Kidney epithelial cell (primary cell): Measurements from ENCODE around the gene CTXND1. TPM values are rescaled to one million over a fixed set of nuclear protein-coding genes. Genes with fewer than 3 reads are reported as not detected.

Source experiments
- DNase-seq: peaks from one replicate; pipeline ENCODE4 v3.0.0-alpha.2; 2010; ENCODE audit warnings: low read depth
- H3K27me3 ChIP-seq: 2 replicates; pipeline ENCODE4 v1.6.0; 2011; ENCODE audit warnings: low read length; ENCODE audit not compliant: control insufficient read depth, insufficient read depth
- H3K36me3 ChIP-seq: 2 replicates; pipeline ENCODE4 v1.5.1; 2011; ENCODE audit warnings: low read length; ENCODE audit not compliant: control insufficient read depth, insufficient read depth
- H3K4me3 ChIP-seq: 2 replicates; pipeline ENCODE4 v1.5.1; 2011; ENCODE audit warnings: low read depth, mild to moderate bottlenecking, control low read depth, low read length
- total RNA-seq: library from RNA; depleted of rRNA; stranded (reverse); fragments of >200 nt; gene quantifications from 2 replicates; pipeline ENCODE4 v1.2.3, GENCODE V29; 2015
- TF ChIP-seq, protein P1 (sequence below): IDR thresholded peaks from 2 replicates; pipeline ENCODE4 v1.5.1; 2011; ENCODE audit warnings: mild to moderate bottlenecking, moderate library complexity, low read length, control low read depth, inconsistent platforms; ENCODE audit not compliant: insufficient read depth, poor library complexity, severe bottlenecking

The CTXND1 gene
- total RNA-seq, 1 donor from 2014 or later: not detected

DNA sequence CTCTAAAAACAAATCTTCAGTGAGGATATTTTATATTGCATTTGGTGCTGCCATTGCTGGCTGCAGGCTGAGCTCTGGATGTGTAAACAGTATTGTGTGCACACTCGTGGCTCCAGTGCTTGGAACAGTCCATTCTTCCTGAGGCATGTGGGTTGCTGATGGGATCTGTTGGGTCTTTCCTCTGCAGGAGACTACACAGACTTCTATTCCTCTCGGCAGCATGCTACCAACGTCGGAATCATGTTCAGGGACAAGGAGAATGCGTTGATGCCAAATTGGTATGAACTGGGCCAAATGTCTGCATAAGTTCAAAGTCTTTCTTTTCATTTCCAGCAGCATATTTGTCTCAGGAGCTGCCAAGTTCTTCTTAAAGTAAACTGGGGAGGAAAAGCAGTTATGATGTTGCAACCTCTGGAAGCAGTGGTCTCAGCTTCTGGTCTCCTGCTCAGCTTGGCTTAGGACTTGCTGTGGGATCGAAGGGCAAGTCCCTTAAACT lies 89.9 kb downstream of the CTXND1 start:
- Histone ChIP-seq H3K36me3 (peaks cover 2% of the 10 kb centered on the region), H3K4me3 (no peak overlapping the region), H3K27me3 (no peaks in the 10 kb centered on the region)
- TF ChIP-seq, protein P1, sequence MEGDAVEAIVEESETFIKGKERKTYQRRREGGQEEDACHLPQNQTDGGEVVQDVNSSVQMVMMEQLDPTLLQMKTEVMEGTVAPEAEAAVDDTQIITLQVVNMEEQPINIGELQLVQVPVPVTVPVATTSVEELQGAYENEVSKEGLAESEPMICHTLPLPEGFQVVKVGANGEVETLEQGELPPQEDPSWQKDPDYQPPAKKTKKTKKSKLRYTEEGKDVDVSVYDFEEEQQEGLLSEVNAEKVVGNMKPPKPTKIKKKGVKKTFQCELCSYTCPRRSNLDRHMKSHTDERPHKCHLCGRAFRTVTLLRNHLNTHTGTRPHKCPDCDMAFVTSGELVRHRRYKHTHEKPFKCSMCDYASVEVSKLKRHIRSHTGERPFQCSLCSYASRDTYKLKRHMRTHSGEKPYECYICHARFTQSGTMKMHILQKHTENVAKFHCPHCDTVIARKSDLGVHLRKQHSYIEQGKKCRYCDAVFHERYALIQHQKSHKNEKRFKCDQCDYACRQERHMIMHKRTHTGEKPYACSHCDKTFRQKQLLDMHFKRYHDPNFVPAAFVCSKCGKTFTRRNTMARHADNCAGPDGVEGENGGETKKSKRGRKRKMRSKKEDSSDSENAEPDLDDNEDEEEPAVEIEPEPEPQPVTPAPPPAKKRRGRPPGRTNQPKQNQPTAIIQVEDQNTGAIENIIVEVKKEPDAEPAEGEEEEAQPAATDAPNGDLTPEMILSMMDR: no peak
- DNase-seq: no peak

DNA sequence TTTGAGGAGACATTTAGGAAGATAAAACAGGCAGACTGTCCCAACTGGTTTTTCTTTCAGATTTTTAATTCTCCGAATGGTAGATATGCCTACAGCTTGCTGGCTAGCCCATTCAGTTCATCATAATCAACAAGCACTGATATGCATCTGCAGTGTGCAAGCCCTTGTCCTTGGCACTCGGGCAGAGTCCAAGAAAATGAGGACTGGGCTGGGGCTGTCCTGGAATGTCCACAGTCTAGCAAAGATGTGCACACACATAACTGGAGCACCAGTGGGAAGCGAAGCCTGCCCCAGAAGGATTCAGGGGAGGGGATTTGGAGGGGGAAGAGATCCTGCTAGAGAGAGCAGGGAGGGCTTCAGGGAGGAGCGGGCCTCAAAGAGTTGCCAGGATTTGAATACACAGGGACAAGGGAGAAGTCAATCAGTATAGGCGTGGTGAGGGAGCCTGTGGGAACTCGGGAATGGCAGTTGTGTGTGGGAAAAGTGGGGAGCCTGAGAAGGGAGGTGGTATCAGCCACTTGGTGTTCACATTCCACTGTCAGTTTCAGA lies 90.5 kb downstream of the CTXND1 start:
- H3K36me3 ChIP-seq: peaks cover 2% of the 10 kb centered on the region
- H3K27me3 ChIP-seq: no peaks in the 10 kb centered on the region
- no peak overlapping the region for H3K4me3 ChIP-seq
- no peak for DNase-seq
- TF ChIP-seq, protein P1: no peak

DNA sequence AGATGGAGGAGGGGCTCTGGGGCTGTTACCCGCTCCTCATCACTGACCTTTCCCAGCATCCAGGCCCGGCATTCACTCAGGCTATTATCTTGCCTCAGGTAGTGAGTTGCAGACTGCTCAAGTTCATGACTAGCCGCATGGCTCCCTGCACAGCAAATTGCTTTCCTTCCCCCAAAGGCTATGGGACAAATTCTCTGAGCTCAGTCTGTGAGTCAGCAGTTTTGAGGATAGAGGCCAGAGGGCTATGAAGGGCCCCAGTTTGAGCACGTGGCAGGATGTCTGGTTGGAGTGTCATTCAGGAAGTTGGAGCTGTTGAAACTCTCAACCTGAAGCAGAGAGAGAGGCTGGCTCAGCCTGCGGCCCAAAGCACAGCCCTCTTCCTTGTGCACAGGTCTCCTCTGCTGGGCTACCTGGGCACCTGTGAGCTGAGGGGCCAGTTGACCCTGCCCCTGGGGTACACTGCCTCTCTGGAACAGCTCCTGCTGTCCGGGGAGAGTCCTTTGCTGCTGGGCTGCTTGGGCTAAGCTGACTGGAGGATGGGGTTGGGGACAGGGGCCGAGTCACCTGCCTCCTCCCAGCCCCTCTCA lies 91.3 kb downstream of the CTXND1 start:
- H3K27me3 ChIP-seq: no peaks in the 10 kb centered on the region
- peak; percentile 88 for DNase-seq
- TF ChIP-seq, protein P1: no peak
- no peak overlapping the region for H3K4me3 ChIP-seq
- H3K36me3 ChIP-seq: peaks cover 2% of the 10 kb centered on the region

DNA sequence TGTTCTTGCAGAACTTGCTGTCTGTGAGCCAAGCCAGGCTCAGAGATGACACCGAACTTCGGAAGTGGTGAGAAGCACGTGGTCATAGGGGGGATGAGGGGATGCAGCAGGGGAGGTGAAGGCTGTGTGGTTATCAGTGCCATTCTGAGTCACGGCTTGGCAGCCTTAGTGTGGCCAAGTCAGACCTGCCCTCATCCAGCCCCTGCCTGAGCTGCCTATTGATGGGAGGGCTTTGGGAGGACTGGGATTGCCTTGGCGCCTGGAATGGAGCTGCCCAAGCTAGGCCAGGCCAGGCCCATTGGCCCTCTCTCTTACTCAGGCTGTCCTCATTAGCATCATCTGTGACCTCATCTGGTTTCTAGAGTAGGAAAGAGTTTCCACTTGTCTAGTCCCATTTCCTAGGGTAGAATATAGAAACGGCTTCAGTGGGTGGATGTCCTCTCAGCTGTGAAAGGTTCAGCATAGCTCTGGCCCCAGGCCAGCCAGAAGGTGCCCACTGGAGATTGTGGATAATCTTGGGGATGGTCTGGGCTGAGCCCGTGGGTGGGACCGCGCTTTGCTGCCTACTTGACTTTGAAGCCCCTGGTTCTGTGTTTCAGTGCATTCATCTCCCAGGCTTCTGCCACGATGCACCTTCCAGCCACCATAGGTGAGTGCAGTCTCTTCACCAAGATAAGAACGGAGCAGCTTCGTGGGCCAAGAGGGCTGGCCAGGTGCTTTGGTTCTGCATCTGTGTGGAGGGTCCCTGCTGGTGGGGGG lies 92.0 kb downstream of the CTXND1 start:
- TF ChIP-seq, protein P1: no peak
- Histone ChIP-seq H3K27me3 (no peaks in the 10 kb centered on the region), H3K36me3 (peaks cover 2% of the 10 kb centered on the region), H3K4me3 (no peak overlapping the region)
- no peak for DNase-seq

DNA sequence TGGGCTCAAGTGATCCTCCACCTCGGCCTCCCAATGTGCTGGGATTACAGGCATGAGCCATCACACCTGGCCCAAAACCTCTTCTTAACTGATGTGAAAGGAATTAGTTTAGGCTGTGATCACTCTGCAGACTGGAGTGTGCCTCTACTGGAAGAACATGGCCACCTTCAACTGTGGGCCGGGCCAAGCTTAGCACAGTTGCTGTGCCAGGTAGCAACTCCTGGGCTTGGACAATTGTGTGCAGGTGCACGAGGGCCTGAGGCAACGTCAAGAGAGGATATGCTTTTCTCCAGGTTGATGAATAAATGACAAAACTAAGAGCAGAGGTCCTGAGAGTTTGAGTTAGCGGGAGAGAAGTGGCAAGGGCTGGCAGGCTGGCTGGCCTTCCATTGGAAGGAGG lies 92.7 kb downstream of the CTXND1 start:
- TF ChIP-seq, protein P1: no peak
- Histone ChIP-seq H3K36me3 (peaks cover 2% of the 10 kb centered on the region), H3K27me3 (no peaks in the 10 kb centered on the region), H3K4me3 (no peak overlapping the region)
- no peak for DNase-seq
